ENCODE data around the gene AMN. TPM values are rescaled to one million over a fixed set of nuclear protein-coding genes. Genes with fewer than 3 reads are reported as not detected.

Gene AMN
- total and polyA plus RNA-seq, 2 donors from 2014 or later: 58.0 to 121 TPM

GRCh38 chr14:102965282-102965681, 42.8 kb downstream of the AMN start:
- intact Hi-C loops (cut with DNase I): no loop called here
- no peak for TF ChIP-seq CTCF (IDR thresholded peaks at IDR 0.05; ENCODE audit: borderline replicate concordance, extremely low read depth, insufficient read depth)
- FAIRE-seq: no peak

GRCh38 chr14:102965971-102966655, 43.6 kb downstream of the AMN start:
- peak in 1 of 5 donors; percentile 10 for DNase-seq
- intact Hi-C loops (cut with DNase I): no loop called here
- no peak for FAIRE-seq
- H3K4me3 ChIP-seq (ENCODE audit: low read length in 3 of 3): no peak overlapping the region
- H3K9ac ChIP-seq (ENCODE audit: low read length in 3 of 3): no peak overlapping the region
- no peak for TF ChIP-seq CTCF (IDR thresholded peaks at IDR 0.05; ENCODE audit: borderline replicate concordance, extremely low read depth, insufficient read depth)
- no peak overlapping the region for H3K27ac ChIP-seq (ENCODE audit: low read depth in 2 of 2, low read length in 2 of 2)
- no peaks in the 10 kb centered on the region for H3K27me3 ChIP-seq (ENCODE audit: control insufficient read depth, insufficient read depth, low read length)
- H3K9me3 ChIP-seq (ENCODE audit: control insufficient read depth in 2 of 3, insufficient read depth in 1 of 3, low read length in 3 of 3): no peaks in the 10 kb centered on the region
- no peaks in the 10 kb centered on the region for H3K4me1 ChIP-seq (ENCODE audit: control insufficient read depth in 2 of 3, insufficient read depth in 2 of 3, low read depth in 1 of 3, low read length in 3 of 3)
- H3K36me3 ChIP-seq (ENCODE audit: control insufficient read depth in 2 of 3, insufficient read depth in 3 of 3, low read length in 3 of 3): peaks cover 9 to 84% (median 43%) of the 10 kb centered on the region in 3 donors

More at GRCh38 chr14:102965282-102965681, 42.8 kb downstream of the AMN start:
- H3K4me3 ChIP-seq (ENCODE audit: low read length in 3 of 3): no peak overlapping the region
- H3K27me3 ChIP-seq (ENCODE audit: control insufficient read depth, insufficient read depth, low read length): no peaks in the 10 kb centered on the region
- no peak overlapping the region for H3K27ac ChIP-seq (ENCODE audit: low read depth in 2 of 2, low read length in 2 of 2)
- DNase-seq: no peak
- H3K9me3 ChIP-seq (ENCODE audit: control insufficient read depth in 2 of 3, insufficient read depth in 1 of 3, low read length in 3 of 3): no peaks in the 10 kb centered on the region
- H3K9ac ChIP-seq (ENCODE audit: low read length in 3 of 3): no peak overlapping the region
- peaks cover 9 to 79% (median 39%) of the 10 kb centered on the region in 3 donors for H3K36me3 ChIP-seq (ENCODE audit: control insufficient read depth in 2 of 3, insufficient read depth in 3 of 3, low read length in 3 of 3)
- no peaks in the 10 kb centered on the region for H3K4me1 ChIP-seq (ENCODE audit: control insufficient read depth in 2 of 3, insufficient read depth in 2 of 3, low read depth in 1 of 3, low read length in 3 of 3)

GRCh38 chr14:102966681-102967505, 44.4 kb downstream of the AMN start:
- no peak overlapping the region for H3K27ac ChIP-seq (ENCODE audit: low read depth in 2 of 2, low read length in 2 of 2)
- no peaks in the 10 kb centered on the region for H3K4me1 ChIP-seq (ENCODE audit: control insufficient read depth in 2 of 3, insufficient read depth in 2 of 3, low read depth in 1 of 3, low read length in 3 of 3)
- TF ChIP-seq CTCF (IDR thresholded peaks at IDR 0.05; ENCODE audit: borderline replicate concordance, extremely low read depth, insufficient read depth): no peak
- H3K9ac ChIP-seq (ENCODE audit: low read length in 3 of 3): no peak overlapping the region
- no peaks in the 10 kb centered on the region for H3K27me3 ChIP-seq (ENCODE audit: control insufficient read depth, insufficient read depth, low read length)
- H3K36me3 ChIP-seq (ENCODE audit: control insufficient read depth in 2 of 3, insufficient read depth in 3 of 3, low read length in 3 of 3): peaks cover 11 to 88% (median 49%) of the 10 kb centered on the region in 3 donors
- intact Hi-C loops (cut with DNase I): no loop called here
- no peaks in the 10 kb centered on the region for H3K9me3 ChIP-seq (ENCODE audit: control insufficient read depth in 2 of 3, insufficient read depth in 1 of 3, low read length in 3 of 3)
- FAIRE-seq: no peak
- peak in 1 of 5 donors; percentile 46 for DNase-seq
- H3K4me3 ChIP-seq (ENCODE audit: low read length in 3 of 3): no peak overlapping the region

Data from kidney (tissue), 14 donors.